HAP-1 (cell line): Measurements from ENCODE around the gene PPP6R2.

ENCODE experiments used
- DNase-seq, 2 experiments: peaks; one replicate each; pipeline ENCODE4 v3.0.0-alpha.2; 2016 to 2020; ENCODE audit warnings: low spot score in 2 of 2
- H3K27me3 ChIP-seq: fragments of 250-450 bp; sonication (Bioruptor Pico); 2 replicates; pipeline ENCODE4 v1.5.1; 2020; ENCODE audit warnings: low read depth, mild to moderate bottlenecking, moderate library complexity
- H3K36me3 ChIP-seq: fragments of 250-450 bp; sonication (Bioruptor Pico); replicated peaks from 2 replicates; pipeline ENCODE4 v1.5.1; 2020; ENCODE audit warnings: mild to moderate bottlenecking
- H3K4me1 ChIP-seq: fragments of 250-450 bp; sonication (Bioruptor Pico); 2 replicates; pipeline ENCODE4 v1.5.1; 2020; ENCODE audit warnings: mild to moderate bottlenecking
- H3K4me3 ChIP-seq: fragments of 250-450 bp; sonication (Bioruptor Pico); 2 replicates; pipeline ENCODE4 v1.5.1; 2020; ENCODE audit warnings: mild to moderate bottlenecking, moderate library complexity
- H3K9me3 ChIP-seq: fragments of 250-450 bp; sonication (Bioruptor Pico); 2 replicates; pipeline ENCODE4 v1.5.1; 2020; ENCODE audit warnings: mild to moderate bottlenecking, moderate library complexity
- in situ Hi-C: fragments of 300-500 bp; cut with MboI; formaldehyde crosslinking; loops from 3 replicates; pipeline ENCODE4 v1.14.3; 2020; ENCODE audit warnings: low sequenced_read_pairs, inconsistent platforms, mixed read lengths

The PPP6R2 gene

DNA sequence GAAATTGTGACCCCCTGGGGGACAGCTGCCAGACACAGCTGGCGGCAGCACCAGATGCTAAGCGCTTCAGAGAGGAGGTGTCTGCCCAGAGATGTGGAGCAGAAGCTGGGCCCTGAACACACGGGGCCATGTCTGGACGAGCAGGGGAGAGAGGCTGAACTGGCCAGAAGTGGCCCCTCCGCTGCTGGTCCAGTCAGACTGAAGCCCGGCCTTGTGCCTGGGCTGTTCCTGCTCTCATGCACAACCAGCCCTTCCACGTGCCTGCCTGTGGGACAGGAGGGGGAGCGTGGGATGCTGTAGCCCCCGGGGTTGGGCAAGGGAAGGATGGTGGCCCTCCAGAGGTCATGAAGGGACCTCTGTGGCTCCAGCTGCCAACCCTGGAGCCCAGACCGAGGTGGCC lies 140.0 kb downstream of the PPP6R2 start:
- in situ Hi-C loops = no loop called here
- H3K4me1 ChIP-seq = no peaks in the 10 kb centered on the region

DNA sequence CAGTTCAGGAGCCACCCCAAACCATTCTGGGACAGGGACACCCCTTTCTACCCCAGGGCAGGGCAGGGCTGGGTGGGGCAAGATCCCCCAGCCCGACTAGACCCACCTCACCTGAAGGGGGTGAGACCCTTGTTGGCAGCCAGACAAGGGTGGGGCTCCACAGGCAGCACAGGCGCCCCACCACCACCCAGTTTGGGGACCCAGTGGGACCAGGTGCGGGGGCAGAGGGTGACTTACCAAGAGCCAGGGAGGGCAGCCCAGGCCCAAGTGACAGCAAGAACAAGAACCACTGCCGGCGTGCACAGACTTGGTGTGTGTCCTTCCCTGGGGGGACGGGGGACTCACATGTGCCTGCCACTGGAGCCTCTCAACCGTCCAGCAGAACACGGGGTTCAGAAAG lies 140.4 kb downstream of the PPP6R2 start:
- no peaks in the 10 kb centered on the region for H3K27me3 ChIP-seq
- no peak for DNase-seq
- no peak overlapping the region for H3K4me3 ChIP-seq
- H3K4me1 ChIP-seq = no peaks in the 10 kb centered on the region
- H3K36me3 ChIP-seq = no peaks in the 10 kb centered on the region; the same call in 1 of the 2 replicates
- in situ Hi-C loops = no loop called here
- H3K9me3 ChIP-seq = no peaks in the 10 kb centered on the region

More for the DNA sequence above, 140.0 kb downstream of the PPP6R2 start:
- Histone ChIP-seq H3K9me3 (no peaks in the 10 kb centered on the region), H3K36me3 (no peaks in the 10 kb centered on the region; the same call in 1 of the 2 replicates), H3K4me3 (no peak overlapping the region), H3K27me3 (no peaks in the 10 kb centered on the region)
- no peak for DNase-seq

DNA sequence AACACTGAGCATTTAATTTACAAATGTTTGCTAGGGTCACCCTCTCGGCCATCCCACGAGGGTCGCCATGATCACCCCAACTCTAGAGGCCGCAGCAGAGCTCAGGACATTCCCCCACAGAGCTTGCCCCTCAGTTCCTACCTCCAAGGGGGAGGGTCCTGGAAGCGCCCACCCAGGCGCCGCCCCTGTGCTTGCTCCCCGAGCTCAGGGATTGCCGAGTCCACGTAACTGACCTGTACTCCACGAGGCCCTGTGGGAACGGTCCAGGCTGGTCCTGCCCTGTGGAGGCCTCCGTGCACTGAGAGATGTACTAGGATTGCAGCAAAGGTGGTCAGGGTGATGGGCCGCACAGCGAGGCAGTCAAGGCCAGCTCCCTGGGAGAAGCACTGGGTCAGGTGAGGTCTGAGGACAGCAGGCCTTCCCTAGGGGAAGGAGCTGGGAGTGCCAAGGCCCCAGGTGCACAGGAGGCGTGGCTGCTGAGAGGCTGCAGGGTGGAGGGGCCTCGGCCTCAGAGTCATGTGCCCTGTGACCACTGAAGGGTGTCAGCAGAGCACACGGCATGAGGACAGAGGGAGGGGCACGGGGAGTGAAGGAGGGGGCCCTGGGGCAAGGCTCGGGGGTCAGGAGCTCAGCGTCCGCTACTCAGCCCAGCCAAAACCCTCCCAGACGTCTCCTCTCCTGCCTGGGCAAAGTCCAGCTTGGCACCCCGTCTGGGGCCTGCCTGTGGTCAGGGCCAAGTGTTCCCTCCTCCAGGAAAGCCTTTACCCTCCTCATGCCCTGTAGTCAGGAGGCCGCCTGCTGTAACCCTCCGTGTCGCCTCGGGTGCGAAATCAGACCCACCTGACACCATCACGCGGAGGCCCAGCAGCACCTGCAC lies 141.1 kb downstream of the PPP6R2 start:
- Histone ChIP-seq H3K27me3 (no peaks in the 10 kb centered on the region), H3K4me1 (no peaks in the 10 kb centered on the region), H3K4me3 (no peak overlapping the region), H3K9me3 (no peaks in the 10 kb centered on the region), H3K36me3 (no peaks in the 10 kb centered on the region; the same call in 1 of the 2 replicates)
- DNase-seq = no peak
- in situ Hi-C loops = no loop called here

DNA sequence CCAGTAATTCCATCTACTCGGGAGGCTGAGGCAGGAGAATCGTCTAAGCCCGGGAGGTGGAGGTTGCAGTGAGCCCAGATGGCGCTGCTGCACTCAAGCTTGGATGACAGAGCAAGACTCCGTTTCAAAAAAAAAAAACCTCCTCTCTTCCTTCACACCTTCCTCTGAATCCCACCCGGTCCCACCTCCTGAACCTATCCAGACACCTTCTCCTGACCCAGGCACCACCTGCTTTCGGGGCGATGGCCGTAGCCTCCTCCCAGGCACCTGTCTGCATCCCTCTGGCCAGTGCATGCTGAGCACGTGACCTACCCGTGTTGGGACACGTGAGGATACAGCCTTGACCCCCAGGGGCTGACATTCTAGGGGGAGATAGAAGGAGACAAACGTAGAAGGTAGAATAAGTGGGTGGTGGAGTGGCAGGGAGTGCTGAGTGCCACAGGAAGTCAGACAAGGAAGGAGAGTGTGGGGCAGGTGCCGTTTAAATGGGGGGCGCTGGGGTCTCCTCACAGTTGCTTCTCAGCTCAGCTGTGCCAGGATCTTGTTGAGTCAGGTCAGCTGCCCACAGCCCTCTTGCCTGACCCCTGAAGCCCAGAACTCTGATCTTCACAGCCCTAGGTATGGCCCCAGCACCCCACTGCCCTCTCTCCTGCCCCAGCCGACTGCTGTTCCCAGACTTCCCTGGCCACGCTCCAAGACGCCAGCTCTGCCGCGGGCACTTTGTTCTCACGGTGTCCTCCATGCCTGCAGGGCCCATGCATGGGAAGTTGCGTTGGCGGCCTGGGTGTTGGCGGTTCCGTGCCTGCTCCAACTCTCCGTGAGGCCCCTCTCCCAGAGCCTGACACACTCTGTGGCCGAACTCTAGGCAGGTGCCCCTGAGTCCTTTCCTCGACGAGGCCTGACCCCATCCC lies 142.3 kb downstream of the PPP6R2 start:
- no peaks in the 10 kb centered on the region; the same call in 1 of the 2 replicates for H3K36me3 ChIP-seq
- peak in 1 of 2 experiments; percentile 32 for DNase-seq
- no peaks in the 10 kb centered on the region for H3K27me3 ChIP-seq
- H3K9me3 ChIP-seq = no peaks in the 10 kb centered on the region
- no peaks in the 10 kb centered on the region for H3K4me1 ChIP-seq
- in situ Hi-C loops = no loop called here
- H3K4me3 ChIP-seq = no peak overlapping the region

DNA sequence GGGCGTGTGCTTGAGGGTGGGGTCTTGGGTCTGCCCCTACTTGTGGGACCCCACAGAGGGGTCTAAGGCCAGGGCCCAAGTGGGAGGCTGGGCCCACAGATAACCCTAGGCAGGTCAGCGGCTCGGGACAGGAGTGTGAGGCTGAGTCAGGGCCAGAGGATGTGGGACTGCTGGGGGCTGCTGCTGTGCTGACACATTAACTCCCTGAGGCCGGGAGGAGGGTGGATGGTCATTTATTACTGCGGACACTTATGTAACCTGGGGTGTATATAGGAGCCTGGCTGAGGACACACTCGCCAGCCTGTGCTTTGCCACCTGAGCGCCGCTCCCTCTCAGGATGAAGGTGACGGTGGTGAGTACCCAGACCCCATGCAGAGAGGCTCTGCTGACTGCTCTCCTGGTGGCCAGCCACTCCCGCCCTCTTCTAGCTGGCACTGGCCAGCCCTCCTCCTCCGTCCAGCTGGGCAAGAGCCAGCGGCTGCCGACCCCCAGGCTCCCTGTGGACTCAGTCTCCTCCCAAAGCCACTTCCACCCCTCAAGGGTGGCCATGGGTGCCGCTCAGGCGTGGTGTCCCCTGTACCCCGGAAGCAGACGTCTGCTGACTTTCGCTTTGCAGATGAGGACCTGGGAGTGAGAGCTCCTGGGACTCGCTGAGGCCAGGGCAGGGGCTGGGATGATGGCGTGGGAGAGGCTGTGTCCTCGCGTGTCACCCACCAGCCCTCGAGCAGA lies 143.6 kb downstream of the PPP6R2 start, which contains the start of gene MIOX:
TSS of gene MIOX (plus strand) at position 299 of the 729 bp plus-strand sequence. CDS start at position 338, 39 bp downstream.
- no peaks in the 10 kb centered on the region for H3K4me1 ChIP-seq
- in situ Hi-C loops = no loop called here

DNA sequence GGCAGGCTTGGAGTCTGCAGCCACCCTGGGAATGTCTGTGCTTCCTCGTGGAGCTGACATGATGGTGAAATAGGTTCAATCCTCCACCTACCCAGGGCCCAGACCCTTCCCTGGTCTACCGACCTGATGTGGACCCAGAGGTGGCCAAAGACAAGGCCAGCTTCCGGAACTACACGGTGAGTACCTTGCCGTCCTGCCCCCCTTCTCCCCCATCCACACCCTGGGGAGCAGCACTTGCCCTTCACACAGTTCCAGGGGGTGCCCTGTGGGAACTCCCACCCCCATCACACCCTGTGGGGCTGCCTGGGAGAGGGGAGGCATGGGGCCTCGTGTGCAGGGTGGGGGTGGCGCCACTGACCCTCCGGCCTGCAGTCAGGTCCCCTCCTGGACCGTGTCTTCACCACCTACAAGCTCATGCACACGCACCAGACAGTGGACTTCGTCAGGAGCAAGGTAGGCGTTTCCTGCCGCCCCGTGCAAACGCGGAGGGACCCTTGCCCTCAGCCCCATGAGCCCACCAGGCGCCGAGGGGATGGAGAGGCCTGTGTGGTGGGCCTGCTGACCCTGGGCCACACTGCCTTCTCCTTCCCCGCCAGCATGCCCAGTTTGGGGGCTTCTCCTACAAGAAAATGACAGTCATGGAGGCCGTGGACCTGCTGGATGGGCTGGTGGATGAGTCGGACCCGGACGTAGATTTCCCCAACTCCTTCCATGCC lies 144.3 kb downstream of the PPP6R2 start:
- Histone ChIP-seq H3K36me3 (no peaks in the 10 kb centered on the region; the same call in 1 of the 2 replicates), H3K9me3 (no peaks in the 10 kb centered on the region), H3K4me3 (no peak overlapping the region), H3K4me1 (no peaks in the 10 kb centered on the region), H3K27me3 (no peaks in the 10 kb centered on the region)
- in situ Hi-C loops = no loop called here
- no peak for DNase-seq

More for the DNA sequence above, 143.6 kb downstream of the PPP6R2 start, which contains the start of gene MIOX:
- Histone ChIP-seq H3K36me3 (no peaks in the 10 kb centered on the region; the same call in 1 of the 2 replicates), H3K9me3 (no peaks in the 10 kb centered on the region), H3K27me3 (no peaks in the 10 kb centered on the region), H3K4me3 (no peak within 1 kb of the TSS)
- no peak for DNase-seq

DNA sequence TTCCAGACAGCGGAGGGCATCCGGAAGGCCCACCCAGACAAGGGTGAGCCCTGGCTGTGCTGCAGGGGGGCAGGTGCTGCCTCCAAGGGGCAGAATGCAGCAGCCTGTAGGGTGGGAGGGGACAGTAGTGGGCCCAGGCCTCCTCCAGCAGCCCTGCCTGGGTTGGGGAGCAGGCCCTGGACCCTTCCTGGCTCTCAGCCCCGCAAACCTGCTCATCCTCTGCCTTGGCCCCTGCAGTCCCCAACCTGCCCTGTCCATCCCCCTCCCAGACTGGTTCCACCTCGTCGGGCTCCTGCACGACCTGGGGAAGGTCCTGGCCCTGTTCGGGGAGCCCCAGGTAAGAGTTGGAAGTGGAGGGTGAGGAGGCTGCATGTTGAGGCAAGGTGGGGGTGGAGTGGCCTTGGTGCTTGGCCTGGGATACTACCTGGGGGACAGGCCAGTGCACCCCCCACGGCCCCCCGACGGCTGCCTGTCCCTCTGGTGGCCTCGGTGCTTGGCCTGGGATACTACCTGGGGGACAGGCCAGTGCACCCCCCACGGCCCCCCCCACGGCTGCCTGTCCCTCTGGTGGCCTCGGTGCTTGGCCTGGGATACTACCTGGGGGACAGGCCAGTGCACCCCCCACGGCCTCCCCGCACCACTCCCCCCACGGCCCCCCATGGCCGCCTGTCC lies 145.0 kb downstream of the PPP6R2 start:
- Histone ChIP-seq H3K36me3 (no peaks in the 10 kb centered on the region; the same call in 1 of the 2 replicates), H3K4me1 (no peaks in the 10 kb centered on the region), H3K4me3 (no peak overlapping the region), H3K27me3 (no peaks in the 10 kb centered on the region), H3K9me3 (no peaks in the 10 kb centered on the region)
- no peak for DNase-seq
- in situ Hi-C loops = no loop called here

DNA sequence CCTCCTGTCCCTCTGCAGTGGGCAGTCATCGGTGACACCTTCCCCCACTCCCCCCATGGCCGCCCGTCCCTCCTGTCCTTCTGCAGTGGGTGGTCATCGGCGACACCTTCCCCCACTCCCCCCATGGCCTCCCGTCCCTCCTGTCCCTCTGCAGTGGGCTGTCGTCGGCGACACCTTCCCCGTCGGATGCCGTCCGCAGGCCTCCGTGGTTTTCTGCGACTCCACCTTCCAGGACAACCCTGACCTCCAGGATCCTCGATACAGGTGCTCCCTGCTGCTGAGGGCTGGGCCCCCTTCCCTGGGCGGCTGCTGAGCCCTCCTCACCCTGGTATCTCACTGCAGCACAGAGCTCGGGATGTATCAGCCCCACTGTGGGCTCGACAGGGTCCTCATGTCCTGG lies 145.8 kb downstream of the PPP6R2 start:
- Histone ChIP-seq H3K4me1 (no peaks in the 10 kb centered on the region), H3K27me3 (no peaks in the 10 kb centered on the region), H3K9me3 (no peaks in the 10 kb centered on the region), H3K36me3 (no peaks in the 10 kb centered on the region; the same call in 1 of the 2 replicates), H3K4me3 (no peak overlapping the region)
- in situ Hi-C loops = no loop called here
- DNase-seq = no peak

DNA sequence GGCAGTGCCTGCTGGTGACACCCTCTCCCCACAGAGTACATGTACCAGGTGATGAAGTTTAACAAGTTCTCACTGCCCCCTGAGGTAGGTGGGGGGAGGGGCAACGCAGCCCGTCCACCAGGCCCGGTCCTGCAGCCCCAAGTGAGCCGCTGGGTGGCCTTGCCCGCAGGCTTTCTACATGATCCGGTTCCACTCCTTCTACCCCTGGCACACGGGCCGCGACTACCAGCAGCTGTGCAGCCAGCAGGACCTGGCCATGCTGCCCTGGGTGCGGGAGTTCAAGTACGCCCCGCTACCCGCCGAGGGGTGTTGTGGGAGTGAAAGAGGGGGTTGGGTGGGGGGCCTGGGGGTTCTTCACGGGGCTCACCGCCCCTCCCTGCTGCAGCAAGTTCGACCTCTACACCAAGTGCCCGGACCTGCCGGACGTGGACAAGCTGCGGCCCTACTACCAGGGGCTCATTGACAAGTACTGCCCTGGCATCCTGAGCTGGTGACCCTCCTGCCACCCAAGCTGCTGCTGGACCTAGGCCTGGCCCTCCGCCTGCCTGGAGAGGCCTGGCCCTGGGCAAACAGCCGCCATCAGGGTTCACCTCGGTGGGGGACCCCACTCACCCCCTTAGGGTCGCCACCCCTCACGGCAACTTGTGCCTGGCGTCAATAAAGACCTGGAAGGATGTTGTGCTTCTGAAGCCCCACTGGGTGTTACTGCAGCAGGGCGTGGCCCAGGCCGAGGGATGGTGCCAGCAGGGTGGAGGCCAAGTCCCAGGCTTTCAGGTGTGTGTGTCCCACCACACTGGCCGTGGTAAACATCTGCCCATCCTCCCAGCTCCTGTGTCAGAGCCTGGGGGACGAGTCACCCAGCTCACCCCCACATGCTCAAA lies 146.5 kb downstream of the PPP6R2 start:
- no peak for DNase-seq
- Histone ChIP-seq H3K4me3 (no peak overlapping the region), H3K4me1 (no peaks in the 10 kb centered on the region), H3K27me3 (no peaks in the 10 kb centered on the region), H3K36me3 (no peaks in the 10 kb centered on the region), H3K9me3 (no peaks in the 10 kb centered on the region)
- in situ Hi-C loops = no loop called here

DNA sequence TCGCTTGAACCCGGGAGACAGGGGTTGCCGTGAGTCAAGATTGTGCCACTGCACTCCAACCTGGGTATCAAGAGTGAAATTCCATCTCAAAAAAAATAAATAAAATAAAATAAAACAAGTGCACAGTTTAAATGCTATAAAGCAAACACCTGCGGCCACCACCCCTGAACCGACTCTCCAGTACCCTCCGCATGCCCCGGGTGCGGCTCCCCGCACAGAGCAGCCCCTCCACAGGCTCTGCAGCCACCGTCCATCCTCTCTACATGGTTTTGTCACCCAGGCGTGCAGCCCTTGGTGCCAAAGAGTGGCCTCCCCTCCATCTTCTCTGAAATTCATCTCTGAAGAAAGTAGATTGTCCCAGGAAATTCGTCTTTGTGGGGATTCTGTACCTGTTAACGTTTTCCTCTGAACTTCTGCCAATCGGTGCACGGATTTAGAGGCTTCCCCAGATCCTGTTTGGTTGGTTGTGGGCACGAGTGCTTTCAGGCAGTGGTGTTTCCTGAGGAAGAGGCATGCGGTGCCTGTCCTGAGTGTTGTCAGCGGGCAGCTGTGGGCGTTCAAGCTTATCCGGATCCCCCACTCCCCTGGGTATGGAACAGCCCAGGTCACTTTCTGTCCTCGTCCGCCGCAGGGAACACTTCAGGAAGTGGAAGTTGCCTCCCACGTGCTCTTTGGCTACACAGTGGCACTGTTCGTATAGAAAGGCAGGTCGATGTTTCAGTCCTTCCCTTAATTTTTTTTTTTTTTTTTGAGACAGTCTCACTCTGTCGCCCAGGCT lies 147.6 kb downstream of the PPP6R2 start:
- no peak for DNase-seq
- Histone ChIP-seq H3K9me3 (no peaks in the 10 kb centered on the region), H3K36me3 (no peaks in the 10 kb centered on the region), H3K27me3 (no peaks in the 10 kb centered on the region), H3K4me1 (no peaks in the 10 kb centered on the region), H3K4me3 (no peak overlapping the region)
- in situ Hi-C loops = no loop called here
